ENCODE measurements around the gene MSH3. TPM values are rescaled to one million over a fixed set of nuclear protein-coding genes. Genes with fewer than 3 reads are reported as not detected.

Gene MSH3
- polyA plus RNA-seq, 2 of the 4 experiments (the other 2 are of a cell fraction), result 9.3 to 13.1 TPM

DNA sequence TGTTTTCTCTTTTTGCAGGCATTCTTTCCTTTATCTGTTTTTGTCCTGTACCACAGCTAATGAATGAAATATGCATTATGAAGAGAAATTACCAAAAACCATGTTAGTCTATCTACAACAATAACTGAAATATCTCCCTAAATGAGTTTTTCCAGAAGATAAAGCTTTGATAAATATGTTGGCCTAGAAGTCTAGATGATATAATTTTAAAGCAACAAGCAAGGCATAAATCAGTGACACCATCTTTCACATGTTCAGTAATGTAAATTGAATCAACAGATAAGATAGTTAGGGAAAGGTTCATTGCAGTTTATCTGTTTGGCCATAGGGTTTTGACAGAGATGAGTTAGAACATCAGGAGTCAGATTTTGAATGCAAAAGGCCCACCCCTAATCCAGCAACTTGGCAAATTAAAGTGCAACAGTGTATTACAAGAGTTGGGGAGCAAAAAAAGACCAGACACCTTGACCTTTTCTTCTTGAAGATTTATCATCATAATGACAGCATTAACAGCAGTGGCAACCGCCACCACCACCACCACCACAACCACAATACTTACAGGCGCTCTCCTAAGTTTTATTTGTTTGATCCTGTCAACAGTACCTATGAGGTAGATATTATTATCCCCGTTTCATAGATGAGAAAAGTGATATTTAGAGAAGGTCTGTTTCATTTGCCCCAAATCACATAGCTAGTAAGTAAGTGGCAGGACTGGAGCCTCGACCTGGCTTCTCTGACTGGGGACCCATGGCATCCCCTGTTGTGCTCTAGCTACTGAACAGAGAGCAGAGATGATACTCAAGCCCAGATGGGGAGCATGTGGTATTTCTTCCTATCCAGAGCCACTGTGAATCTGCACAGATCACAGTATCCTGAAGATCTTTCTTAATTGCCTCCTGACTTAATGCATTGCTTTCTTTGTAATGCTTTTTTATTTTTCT is 123.2 kb downstream of the MSH3 start:
- Histone ChIP-seq H3K9me3 (no peaks in the 10 kb centered on the region), H3K4me1 (peaks cover 21% of the 10 kb centered on the region), H3K4me2 (no peak overlapping the region), H3K27ac (no peak overlapping the region), H3K4me3 (no peak overlapping the region)
- TF ChIP-seq, protein P1, sequence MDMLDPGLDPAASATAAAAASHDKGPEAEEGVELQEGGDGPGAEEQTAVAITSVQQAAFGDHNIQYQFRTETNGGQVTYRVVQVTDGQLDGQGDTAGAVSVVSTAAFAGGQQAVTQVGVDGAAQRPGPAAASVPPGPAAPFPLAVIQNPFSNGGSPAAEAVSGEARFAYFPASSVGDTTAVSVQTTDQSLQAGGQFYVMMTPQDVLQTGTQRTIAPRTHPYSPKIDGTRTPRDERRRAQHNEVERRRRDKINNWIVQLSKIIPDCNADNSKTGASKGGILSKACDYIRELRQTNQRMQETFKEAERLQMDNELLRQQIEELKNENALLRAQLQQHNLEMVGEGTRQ (IDR thresholded peaks at IDR 0.05), result no peak
- no peak for TF ChIP-seq GATA3 (IDR thresholded peaks at IDR 0.05; ENCODE audit: borderline replicate concordance)
- DNase-seq (ENCODE audit: low read depth in 1 of 2, low spot score in 1 of 2) (no peak), FAIRE-seq (no peak), ATAC-seq (no peak)
- ChIA-PET POLR2A (no interaction called here), CTCF (interaction anchor here (0.8 to 1.0 kb wide), 2 partner anchors 14 to 68 kb away, joined by 3 read pairs; no protein-coding TSS in a partner anchor)
- 88% methylated on average over 4 of the region's 4 CpGs for WGBS (ENCODE audit: missing lambda C conversion rate)

DNA sequence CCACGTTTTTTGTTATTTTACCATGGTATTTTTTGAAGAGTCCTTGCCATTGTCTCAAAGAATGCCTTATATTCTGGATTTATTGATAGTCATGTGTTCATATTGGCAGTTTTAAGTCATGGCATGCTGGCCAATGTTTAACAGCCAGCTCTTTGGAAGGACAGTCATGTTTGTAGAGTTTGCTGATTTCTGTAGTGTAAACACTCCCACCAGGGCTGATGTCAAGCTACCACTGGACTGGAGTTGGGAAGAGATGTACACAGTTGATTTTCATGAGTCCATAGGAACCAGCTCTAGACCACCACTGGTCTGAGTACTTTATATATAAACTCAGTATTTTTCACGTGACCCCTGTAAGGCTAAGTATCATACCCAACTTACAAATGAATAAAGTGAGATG is 125.6 kb downstream of the MSH3 start:
- H3K4me1 ChIP-seq, result peaks cover 21% of the 10 kb centered on the region
- no peak overlapping the region for H3K27ac ChIP-seq
- FAIRE-seq (no peak), ATAC-seq (no peak), DNase-seq (ENCODE audit: low read depth in 1 of 2, low spot score in 1 of 2) (no peak)
- H3K4me2 ChIP-seq, result no peak overlapping the region
- POLR2A ChIA-PET, result no interaction called here
- H3K9me3 ChIP-seq, result no peaks in the 10 kb centered on the region
- CTCF ChIA-PET, result no interaction called here
- WGBS (ENCODE audit: missing lambda C conversion rate), result 85% methylated on average over 2 of the region's 2 CpGs
- TF ChIP-seq CHD2 (IDR thresholded peaks at IDR 0.05; ENCODE audit: low read length, partially characterized antibody) (no peak), RNF2 (IDR thresholded peaks at IDR 0.05; ENCODE audit: borderline replicate concordance, low read depth) (no peak), CBX8 (IDR thresholded peaks at IDR 0.05) (no peak), TFCP2L1 (CRISPR knock-in tag; IDR thresholded peaks at IDR 0.05) (no peak), KDM5A (IDR thresholded peaks at IDR 0.05) (no peak), BHLHE40 (IDR thresholded peaks at IDR 0.05; ENCODE audit: low read depth, low read length) (no peak), NFE2L2 (conservative IDR thresholded peaks at IDR 0.05; ENCODE audit: low read length) (no peak), SREBF2 (IDR thresholded peaks at IDR 0.05) (no peak), CEBPB (IDR thresholded peaks at IDR 0.05) (no peak), PHF8 (IDR thresholded peaks at IDR 0.05; ENCODE audit: borderline replicate concordance, low read depth) (no peak), HOXB13 (CRISPR knock-in tag; IDR thresholded peaks at IDR 0.05; ENCODE audit: low read depth) (no peak), NPAS2 (CRISPR knock-in tag; IDR thresholded peaks at IDR 0.05; ENCODE audit: borderline replicate concordance) (no peak), ZNF302 (CRISPR knock-in tag; IDR thresholded peaks at IDR 0.05) (no peak), KDM1A (IDR thresholded peaks at IDR 0.05; ENCODE audit: low read depth) (no peak)
- TF ChIP-seq, protein P2, sequence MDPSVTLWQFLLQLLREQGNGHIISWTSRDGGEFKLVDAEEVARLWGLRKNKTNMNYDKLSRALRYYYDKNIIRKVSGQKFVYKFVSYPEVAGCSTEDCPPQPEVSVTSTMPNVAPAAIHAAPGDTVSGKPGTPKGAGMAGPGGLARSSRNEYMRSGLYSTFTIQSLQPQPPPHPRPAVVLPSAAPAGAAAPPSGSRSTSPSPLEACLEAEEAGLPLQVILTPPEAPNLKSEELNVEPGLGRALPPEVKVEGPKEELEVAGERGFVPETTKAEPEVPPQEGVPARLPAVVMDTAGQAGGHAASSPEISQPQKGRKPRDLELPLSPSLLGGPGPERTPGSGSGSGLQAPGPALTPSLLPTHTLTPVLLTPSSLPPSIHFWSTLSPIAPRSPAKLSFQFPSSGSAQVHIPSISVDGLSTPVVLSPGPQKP (IDR thresholded peaks at IDR 0.05; ENCODE audit: low read depth, low read length), result no peak
- TF ChIP-seq, protein P1 (IDR thresholded peaks at IDR 0.05), result no peak
- TF ChIP-seq, protein P3, sequence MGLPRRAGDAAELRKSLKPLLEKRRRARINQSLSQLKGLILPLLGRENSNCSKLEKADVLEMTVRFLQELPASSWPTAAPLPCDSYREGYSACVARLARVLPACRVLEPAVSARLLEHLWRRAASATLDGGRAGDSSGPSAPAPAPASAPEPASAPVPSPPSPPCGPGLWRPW (IDR thresholded peaks at IDR 0.05), result no peak
- H3K4me3 ChIP-seq, result no peak overlapping the region

DNA sequence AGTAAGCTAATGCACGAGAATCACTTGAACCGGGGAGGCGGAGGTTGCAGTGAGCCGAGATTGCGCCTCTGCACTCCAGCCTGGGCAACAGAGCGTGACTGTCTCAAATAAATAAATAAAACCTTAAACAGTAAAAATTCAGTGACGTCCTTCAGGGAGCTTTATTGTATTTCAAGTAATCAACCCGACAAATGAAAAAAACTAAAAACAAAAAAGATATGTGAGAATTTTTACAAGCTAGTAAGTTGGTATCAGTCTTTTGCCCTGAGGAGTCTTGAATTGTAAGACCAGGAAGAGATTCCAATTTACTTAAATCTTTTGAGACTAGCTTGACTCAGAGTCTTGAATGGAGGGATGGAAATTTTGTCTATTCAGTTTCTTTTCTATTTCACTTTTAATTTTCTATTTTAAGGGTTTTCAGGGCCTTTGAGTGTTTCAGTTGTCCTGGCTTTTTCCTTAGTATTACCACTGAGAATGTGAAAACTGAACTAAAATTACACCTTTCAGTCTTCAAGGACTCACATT is 126.4 kb downstream of the MSH3 start:
- POLR2A ChIA-PET, result no interaction called here
- FAIRE-seq, result peak; percentile 43
- ATAC-seq, result no peak
- Histone ChIP-seq H3K4me2 (peak overlapping the region; percentile 41), H3K4me3 (no peak overlapping the region), H3K27ac (no peak overlapping the region), H3K4me1 (peaks cover 21% of the 10 kb centered on the region), H3K9me3 (no peaks in the 10 kb centered on the region)
- CTCF ChIA-PET, result no interaction called here
- no peak for DNase-seq (ENCODE audit: low read depth in 1 of 2, low spot score in 1 of 2)
- 95% methylated on average over 8 of the region's 8 CpGs for WGBS (ENCODE audit: missing lambda C conversion rate)
- TF ChIP-seq PHF8 (IDR thresholded peaks at IDR 0.05; ENCODE audit: borderline replicate concordance, low read depth) (no peak), EP300 (IDR thresholded peaks at IDR 0.05) (no peak), FOSL2 (IDR thresholded peaks at IDR 0.05) (no peak), FOSL2 (CRISPR knock-in tag; IDR thresholded peaks at IDR 0.05) (no peak), ZC3H11A (IDR thresholded peaks at IDR 0.05) (no peak), RAD21 (conservative IDR thresholded peaks at IDR 0.05 in 1 of 2, IDR thresholded peaks at IDR 0.05 in 1 of 2) (no peak), JUN (IDR thresholded peaks at IDR 0.05) (no peak), SMC3 (IDR thresholded peaks at IDR 0.05) (no peak)
- TF ChIP-seq, protein P4, sequence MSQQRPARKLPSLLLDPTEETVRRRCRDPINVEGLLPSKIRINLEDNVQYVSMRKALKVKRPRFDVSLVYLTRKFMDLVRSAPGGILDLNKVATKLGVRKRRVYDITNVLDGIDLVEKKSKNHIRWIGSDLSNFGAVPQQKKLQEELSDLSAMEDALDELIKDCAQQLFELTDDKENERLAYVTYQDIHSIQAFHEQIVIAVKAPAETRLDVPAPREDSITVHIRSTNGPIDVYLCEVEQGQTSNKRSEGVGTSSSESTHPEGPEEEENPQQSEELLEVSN (IDR thresholded peaks at IDR 0.05; ENCODE audit: borderline replicate concordance, low read depth), result no peak
